Stimulated activated naive CD8-positive, alpha-beta T cell treated with anti-CD3 and anti-CD28 coated beads, Interleukin-15, Interleukin-2, amounts not matched to agents 100 ng/mL and 50 ng/mL, for 24 hours (primary cell): Measurements from ENCODE around the gene OSGIN1.

ENCODE experiments used
- H3K27ac Mint-ChIP-seq: one replicate; pipeline ENCODE4 v1.8.0; 2021; ENCODE audit warnings: mild to moderate bottlenecking, mixed read lengths
- H3K27me3 Mint-ChIP-seq: one replicate; pipeline ENCODE4 v1.8.0; 2021; ENCODE audit warnings: mixed read lengths
- H3K36me3 Mint-ChIP-seq: one replicate; pipeline ENCODE4 v1.8.0; 2021; ENCODE audit warnings: low read depth, mixed read lengths
- H3K4me1 Mint-ChIP-seq: one replicate; pipeline ENCODE4 v1.8.0; 2021; ENCODE audit warnings: low read depth, mixed read lengths
- H3K4me3 Mint-ChIP-seq: one replicate; pipeline ENCODE4 v1.8.0; 2021; ENCODE audit warnings: mild to moderate bottlenecking, mixed read lengths
- H3K9me3 Mint-ChIP-seq: one replicate; pipeline ENCODE4 v1.8.0; 2021; ENCODE audit warnings: mixed read lengths

The OSGIN1 gene

DNA sequence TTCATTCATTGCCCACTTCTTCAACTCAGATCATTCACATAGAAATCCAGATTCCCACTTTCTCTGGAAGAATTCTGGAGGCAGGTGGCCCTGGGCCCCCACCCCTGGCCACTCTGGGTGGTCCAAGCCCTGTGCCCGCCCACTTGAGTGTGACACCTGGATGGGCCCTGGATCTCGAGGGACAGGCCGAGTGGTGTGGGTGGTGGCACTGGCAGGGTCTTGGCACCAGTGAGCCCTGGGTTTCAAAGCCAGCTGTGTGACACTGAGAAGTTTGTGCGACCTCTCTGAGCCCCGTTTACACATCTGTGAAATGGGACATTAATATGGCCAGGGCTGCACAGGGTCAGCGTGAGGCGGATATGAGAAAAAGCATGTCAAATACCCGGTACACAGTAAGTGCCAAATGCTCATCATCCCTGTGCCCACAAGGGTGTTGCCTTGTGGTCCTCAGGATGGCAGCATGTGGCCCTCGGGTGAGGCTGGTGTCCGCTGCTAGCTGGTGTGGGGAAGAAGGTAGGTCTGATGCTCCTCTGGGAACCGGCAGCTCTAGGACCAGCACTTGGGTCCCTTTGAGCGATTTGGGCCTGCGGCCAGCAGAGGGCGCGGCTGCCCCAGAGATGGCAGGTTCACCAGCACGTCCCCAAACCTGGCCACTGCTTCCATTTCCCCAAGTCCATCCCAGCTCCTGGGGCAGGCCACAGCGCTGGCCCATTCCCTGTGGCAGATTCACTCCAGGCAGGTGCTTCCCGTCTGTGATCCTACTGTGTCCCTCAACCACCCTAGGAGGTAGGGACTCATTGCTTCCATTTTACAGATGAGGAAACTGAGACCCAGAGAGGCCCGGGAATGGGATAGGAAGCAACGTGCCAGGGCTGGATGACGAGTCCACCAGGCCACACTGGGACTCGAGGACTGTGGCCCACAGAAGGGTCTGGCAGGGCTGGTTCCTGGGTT is 3.6 kb downstream of the OSGIN1 start:
- Mint-ChIP-seq H3K9me3 (no peaks in the 10 kb centered on the region), H3K4me3 (no peak overlapping the region), H3K27ac (no peak overlapping the region), H3K27me3 (peaks cover 18% of the 10 kb centered on the region), H3K36me3 (no peaks in the 10 kb centered on the region), H3K4me1 (peaks cover 15% of the 10 kb centered on the region)

DNA sequence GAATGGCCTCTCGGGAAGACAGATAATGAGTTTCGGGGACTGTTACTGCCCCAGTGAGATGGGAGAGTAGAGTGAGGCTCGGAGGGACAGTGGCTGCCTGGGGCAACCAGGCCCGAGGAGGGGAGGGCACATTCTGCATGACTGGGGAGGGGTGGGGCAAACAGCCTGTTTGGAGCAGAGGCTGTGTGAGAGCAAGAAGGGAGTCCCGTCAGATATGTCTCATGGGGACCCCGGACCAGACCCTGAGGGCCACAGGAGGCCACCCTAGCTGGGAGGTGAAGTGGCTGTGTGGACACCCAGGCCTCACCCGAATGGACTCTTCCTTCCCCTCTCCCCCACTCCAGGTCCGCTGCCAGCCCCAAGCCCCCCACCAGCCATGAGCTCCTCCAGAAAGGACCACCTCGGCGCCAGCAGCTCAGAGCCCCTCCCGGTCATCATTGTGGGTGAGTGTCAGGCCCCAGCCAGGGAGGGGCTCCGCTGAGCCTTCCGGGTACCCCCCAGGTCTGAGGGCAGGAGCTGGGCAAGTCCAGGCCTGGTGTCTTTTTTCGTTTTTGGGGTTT is 4.3 kb downstream of the OSGIN1 start:
- Mint-ChIP-seq H3K27ac (no peak overlapping the region), H3K27me3 (peaks cover 18% of the 10 kb centered on the region), H3K4me1 (peaks cover 12% of the 10 kb centered on the region), H3K36me3 (no peaks in the 10 kb centered on the region), H3K4me3 (no peak overlapping the region), H3K9me3 (no peaks in the 10 kb centered on the region)

DNA sequence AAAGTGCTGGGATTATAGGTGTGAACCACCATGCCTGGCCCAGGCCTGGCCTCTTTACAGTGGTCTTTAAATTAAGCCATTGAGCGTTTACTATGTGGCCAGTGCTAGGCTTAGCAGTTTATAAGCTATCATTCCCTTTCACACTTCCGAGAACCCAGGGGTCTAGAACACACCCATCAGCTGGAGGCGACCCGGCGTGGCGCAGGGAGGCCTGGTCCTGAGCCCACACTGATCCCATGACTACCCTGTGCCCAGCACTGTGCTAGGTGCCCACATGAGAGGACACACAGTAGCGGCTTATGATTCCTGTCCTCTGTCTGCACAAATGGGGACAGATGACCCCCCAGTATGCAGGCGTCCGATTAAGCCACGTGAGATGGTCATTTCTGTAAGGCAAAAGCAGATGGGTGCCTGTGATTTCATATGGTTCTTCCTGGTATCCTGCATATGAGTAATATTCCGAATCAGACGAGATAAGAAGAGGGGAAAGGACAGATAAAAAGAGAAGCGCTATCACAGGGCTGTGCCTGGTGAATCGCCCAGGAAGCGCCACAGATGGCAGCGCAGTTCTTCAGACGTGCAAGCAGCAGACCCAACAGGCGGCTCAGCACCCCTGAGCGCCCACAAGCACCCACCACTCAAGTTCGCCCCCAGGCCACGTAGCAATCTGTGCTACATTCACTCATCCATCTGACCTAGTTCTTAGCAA is 5.3 kb downstream of the OSGIN1 start:
- Mint-ChIP-seq H3K4me1 (peaks cover 4% of the 10 kb centered on the region), H3K27ac (no peak overlapping the region), H3K9me3 (no peaks in the 10 kb centered on the region), H3K4me3 (no peak overlapping the region), H3K36me3 (no peaks in the 10 kb centered on the region), H3K27me3 (peaks cover 18% of the 10 kb centered on the region)

DNA sequence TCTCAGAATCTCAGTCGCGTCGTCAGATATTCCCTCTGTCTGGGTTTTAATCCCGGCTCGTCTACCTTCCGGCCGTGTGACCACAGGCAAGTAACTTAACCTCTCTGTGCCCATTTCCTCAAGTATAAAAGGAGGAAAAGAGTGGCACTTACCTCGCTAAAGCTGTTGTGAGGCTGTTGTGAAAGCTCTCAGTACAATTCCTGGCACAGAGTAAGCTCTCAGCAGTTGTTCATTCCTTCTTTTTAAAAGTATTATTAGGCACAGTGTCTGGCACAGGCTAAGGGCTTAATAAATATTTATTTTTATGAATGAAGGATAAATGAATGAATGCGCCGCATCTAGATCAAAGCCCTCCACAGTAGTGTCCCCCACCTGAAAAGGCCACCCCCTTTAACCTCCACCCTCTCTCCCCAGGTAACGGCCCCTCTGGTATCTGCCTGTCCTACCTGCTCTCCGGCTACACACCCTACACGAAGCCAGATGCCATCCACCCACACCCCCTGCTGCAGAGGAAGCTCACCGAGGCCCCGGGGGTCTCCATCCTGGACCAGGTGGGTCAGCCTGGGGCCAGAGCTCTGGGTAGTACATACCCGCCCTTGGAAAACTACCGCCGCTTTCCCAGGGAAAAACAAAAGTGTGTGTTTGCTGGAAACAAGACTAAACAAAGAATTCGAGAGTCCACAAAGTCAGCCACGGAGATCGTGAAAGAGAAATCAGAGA is 6.0 kb downstream of the OSGIN1 start:
- Mint-ChIP-seq H3K9me3 (no peaks in the 10 kb centered on the region), H3K4me1 (peaks cover 1% of the 10 kb centered on the region)

DNA sequence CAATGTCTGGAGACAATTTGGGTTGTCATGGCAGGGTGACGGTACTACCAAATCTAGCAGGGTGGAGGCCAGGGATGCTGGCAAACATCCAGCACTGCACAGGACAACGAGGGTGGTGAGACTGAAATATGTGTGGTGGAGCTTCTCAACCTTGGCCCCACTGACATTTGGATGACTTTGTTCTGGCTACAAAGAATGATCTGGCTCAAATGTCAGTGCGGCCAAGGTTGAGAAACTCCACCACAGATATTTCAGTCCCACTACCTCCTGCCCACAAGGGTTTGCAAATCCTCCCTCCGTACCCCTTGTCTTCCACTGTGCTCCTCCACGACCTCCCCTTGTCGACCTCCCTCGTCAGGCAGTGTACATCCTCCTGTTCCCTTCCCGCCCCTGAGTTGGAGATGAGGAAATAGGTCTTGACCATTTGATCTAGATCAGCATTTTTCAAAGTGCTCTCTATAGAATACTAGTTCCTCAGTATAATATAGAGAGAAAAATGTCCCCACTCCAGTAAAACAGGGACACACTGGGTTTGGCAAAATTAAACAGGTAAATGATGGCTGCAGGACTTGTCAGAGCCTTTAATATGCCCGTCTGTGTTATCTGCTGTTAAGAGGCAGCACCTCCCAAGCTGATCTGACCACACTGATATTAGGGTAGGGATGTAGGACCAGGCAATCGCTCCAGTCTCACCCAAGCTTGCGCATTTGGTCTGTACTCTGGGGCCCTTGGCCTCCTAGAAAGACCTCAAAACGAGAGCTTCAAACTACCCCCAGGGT is 6.8 kb downstream of the OSGIN1 start:
- H3K4me3 Mint-ChIP-seq = no peak overlapping the region
- peaks cover 7% of the 10 kb centered on the region for H3K27me3 Mint-ChIP-seq
- H3K9me3 Mint-ChIP-seq = no peaks in the 10 kb centered on the region
- H3K36me3 Mint-ChIP-seq = no peaks in the 10 kb centered on the region
- H3K27ac Mint-ChIP-seq = no peak overlapping the region
- no peaks in the 10 kb centered on the region for H3K4me1 Mint-ChIP-seq

More for the DNA sequence above, 6.0 kb downstream of the OSGIN1 start:
- H3K27me3 Mint-ChIP-seq = peaks cover 16% of the 10 kb centered on the region
- H3K4me3 Mint-ChIP-seq = no peak overlapping the region
- no peak overlapping the region for H3K27ac Mint-ChIP-seq
- no peaks in the 10 kb centered on the region for H3K36me3 Mint-ChIP-seq

DNA sequence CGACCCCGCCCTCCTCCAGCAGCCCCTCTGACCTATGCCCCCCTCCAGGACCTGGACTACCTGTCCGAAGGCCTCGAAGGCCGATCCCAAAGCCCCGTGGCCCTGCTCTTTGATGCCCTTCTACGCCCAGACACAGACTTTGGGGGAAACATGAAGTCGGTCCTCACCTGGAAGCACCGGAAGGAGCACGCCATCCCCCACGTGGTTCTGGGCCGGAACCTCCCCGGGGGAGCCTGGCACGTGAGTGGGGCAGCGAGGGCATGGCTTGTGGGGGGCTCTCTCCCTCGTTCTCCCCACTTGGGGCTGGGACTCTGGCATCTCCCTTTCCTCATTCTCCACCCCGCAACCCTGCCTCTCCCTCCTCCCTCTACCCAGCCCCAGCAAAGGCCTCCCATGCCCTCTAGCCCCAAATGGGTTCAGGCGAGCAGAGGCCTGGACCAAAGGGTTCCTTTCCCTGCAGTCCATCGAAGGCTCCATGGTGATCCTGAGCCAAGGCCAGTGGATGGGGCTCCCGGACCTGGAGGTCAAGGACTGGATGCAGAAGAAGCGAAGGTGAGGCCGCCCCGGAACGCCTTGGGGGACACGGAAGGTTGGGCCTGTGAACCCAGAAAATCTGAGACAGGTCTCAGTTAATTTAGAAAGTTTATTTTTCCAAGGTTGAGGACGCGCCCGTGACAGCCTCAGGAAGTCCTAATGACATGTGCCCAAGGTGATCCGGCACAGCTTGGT is 7.6 kb downstream of the OSGIN1 start:
- Mint-ChIP-seq H3K27ac (no peak overlapping the region), H3K9me3 (no peaks in the 10 kb centered on the region), H3K4me3 (no peak overlapping the region), H3K27me3 (no peaks in the 10 kb centered on the region), H3K36me3 (no peaks in the 10 kb centered on the region), H3K4me1 (no peaks in the 10 kb centered on the region)

DNA sequence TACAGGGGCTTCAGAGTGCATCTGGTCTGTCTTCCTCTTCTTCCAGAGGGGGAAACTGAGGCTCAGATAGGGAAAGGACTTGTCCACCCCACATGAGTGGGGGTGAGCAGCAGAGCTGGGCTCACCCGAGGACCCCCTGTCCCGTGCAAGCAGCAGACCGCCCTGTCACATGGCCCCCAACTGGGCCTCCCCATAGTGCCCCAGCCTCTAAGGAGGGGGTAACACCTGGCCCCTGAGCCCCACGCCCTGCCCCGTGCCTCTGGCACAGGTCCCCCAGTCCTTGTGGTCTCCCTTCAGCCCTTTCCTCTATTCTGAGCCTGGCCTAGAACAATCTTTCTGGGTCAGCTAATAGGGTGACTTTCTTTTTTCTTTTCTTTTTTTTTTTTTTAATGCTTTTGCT is 8.6 kb downstream of the OSGIN1 start:
- no peaks in the 10 kb centered on the region for H3K4me1 Mint-ChIP-seq
- no peak overlapping the region for H3K27ac Mint-ChIP-seq
- H3K27me3 Mint-ChIP-seq = no peaks in the 10 kb centered on the region
- no peaks in the 10 kb centered on the region for H3K36me3 Mint-ChIP-seq
- H3K9me3 Mint-ChIP-seq = no peaks in the 10 kb centered on the region
- no peak overlapping the region for H3K4me3 Mint-ChIP-seq

DNA sequence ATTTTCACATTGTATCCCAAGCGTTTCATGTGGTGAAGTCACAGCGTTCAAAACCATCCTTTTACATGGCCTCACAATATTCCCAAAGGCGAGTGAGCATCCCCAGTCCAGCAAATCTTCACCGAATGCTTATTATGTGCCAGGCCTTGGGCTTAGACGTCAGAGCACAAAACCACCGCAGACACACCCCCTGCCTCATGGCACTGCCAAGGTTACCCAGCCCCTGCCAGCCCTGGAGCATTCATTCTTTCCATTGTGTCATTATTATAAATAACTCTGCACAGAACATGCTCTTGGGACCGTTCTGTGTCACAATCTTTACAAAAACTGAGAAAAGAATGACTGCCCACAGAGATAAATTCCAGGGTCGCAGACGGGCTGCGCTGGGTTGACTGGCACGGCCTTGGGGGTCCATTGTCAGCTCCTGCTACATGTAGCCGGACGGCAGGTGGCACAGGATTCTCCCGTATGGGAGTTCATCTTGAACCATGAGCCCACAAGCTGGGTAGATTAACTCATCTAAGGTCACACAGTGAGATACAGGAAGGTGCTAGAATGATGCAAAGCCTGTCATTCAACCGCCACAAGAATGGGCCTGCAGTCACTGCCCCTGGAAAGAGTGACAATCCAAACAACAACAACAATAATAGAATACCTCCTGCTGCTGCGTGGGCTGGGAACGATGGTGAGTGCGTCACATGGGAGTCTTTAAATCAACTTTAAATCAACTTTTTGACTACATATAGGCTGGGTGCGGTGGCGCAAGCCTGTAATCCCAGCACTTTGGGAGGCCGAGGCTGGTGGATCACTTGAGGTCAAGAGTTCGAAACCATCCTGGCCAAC is 10.5 kb downstream of the OSGIN1 start:
- H3K36me3 Mint-ChIP-seq = no peaks in the 10 kb centered on the region
- H3K27ac Mint-ChIP-seq = no peak overlapping the region
- H3K9me3 Mint-ChIP-seq = no peaks in the 10 kb centered on the region
- H3K27me3 Mint-ChIP-seq = peaks cover 4% of the 10 kb centered on the region
- H3K4me1 Mint-ChIP-seq = peaks cover 4% of the 10 kb centered on the region
- no peak overlapping the region for H3K4me3 Mint-ChIP-seq

DNA sequence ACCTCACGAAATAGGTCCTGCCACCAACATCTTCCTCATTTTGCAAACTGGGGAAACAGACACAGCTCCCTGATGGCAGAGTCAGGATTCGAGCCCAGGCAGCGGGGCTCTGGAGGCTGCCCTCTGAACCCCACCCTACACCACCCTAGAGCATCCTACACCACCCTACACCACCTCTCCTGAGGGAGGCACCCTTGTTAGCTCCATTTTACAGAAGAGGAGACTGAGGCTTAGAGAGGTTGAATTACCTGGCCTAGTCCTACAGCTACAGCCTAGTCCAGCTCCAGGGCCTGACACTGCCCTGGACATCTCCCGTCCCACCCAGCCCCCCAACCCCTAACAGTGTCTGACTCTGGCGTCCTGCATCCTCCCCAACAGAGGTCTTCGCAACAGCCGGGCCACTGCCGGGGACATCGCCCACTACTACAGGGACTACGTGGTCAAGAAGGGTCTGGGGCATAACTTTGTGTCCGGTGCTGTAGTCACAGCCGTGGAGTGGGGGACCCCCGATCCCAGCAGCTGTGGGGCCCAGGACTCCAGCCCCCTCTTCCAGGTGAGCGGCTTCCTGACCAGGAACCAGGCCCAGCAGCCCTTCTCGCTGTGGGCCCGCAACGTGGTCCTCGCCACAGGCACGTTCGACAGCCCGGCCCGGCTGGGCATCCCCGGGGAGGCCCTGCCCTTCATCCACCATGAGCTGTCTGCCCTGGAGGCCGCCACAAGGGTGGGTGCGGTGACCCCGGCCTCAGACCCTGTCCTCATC is 11.8 kb downstream of the OSGIN1 start:
- no peak overlapping the region for H3K27ac Mint-ChIP-seq
- H3K36me3 Mint-ChIP-seq = no peaks in the 10 kb centered on the region
- no peak overlapping the region for H3K4me3 Mint-ChIP-seq
- no peaks in the 10 kb centered on the region for H3K9me3 Mint-ChIP-seq
- peaks cover 12% of the 10 kb centered on the region for H3K27me3 Mint-ChIP-seq
- peaks cover 4% of the 10 kb centered on the region for H3K4me1 Mint-ChIP-seq

DNA sequence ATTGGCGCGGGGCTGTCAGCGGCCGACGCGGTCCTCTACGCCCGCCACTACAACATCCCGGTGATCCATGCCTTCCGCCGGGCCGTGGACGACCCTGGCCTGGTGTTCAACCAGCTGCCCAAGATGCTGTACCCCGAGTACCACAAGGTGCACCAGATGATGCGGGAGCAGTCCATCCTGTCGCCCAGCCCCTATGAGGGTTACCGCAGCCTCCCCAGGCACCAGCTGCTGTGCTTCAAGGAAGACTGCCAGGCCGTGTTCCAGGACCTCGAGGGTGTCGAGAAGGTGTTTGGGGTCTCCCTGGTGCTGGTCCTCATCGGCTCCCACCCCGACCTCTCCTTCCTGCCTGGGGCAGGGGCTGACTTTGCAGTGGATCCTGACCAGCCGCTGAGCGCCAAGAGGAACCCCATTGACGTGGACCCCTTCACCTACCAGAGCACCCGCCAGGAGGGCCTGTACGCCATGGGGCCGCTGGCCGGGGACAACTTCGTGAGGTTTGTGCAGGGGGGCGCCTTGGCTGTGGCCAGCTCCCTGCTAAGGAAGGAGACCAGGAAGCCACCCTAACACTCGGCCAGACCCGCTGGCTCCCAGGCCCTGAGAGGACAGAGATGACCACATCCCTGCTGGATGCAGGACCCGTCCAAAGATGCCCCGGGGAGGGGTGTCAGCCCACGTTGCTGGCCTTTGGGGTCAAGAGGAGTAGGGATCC is 12.6 kb downstream of the OSGIN1 start:
- Mint-ChIP-seq H3K27me3 (peaks cover 15% of the 10 kb centered on the region), H3K36me3 (no peaks in the 10 kb centered on the region), H3K9me3 (no peaks in the 10 kb centered on the region), H3K4me1 (peaks cover 4% of the 10 kb centered on the region), H3K4me3 (no peak overlapping the region), H3K27ac (no peak overlapping the region)

DNA sequence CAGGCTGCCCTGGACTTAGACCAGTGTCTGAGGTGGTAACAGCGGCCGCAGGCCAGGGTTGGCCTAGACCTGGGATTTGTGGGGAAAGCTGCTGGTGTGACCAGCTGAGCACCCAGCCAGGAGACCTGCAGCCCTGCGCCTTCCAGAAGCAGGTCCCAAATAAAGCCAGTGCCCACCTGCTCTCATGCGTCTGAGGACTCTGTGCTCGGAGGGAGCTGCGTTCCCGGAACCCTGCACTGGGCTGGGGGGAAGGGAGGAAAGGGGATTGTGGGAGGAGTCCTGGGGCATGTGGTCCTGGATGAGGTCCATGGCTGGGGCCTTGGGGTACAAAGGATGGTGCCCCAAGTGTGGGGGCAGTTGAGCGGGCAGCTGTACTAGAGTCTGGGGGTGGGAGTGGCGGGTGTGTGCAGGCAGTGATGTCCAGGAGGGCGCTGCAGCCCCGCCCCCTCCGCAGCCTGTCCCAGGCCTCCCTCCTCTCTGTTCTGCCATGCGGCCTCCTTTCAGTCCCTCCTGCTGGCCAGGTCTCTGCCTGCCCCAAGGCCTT is 13.2 kb downstream of the OSGIN1 start:
- Mint-ChIP-seq H3K9me3 (no peaks in the 10 kb centered on the region), H3K4me3 (no peak overlapping the region), H3K27ac (no peak overlapping the region), H3K4me1 (peaks cover 4% of the 10 kb centered on the region), H3K36me3 (no peaks in the 10 kb centered on the region), H3K27me3 (peaks cover 15% of the 10 kb centered on the region)

DNA sequence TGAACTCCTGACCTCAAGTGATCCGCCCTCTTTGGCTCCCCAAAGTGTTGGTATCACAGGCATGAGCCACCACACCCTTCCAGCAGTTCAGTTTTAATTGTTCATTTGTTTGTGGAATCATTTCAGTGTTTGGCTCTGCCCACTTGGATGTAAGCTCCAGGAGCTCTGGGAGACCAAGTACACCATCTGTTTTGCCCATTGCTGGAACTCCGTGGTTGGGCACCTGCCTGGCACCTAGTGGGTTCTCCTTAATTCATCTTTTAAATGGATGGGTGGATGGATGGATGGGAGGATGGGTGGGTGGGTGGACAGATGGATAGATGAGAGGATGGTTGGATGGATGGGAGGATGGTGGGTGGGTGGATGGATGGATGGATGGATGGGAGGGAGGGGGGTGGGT is 14.1 kb downstream of the OSGIN1 start:
- Mint-ChIP-seq H3K4me3 (no peak overlapping the region), H3K36me3 (no peaks in the 10 kb centered on the region), H3K27me3 (peaks cover 15% of the 10 kb centered on the region), H3K4me1 (peaks cover 4% of the 10 kb centered on the region), H3K27ac (no peak overlapping the region), H3K9me3 (no peaks in the 10 kb centered on the region)
